Upper lobe of left lung (tissue), 6 donors: Measurements from ENCODE around the gene SLC35A3. TPM values are rescaled to one million over a fixed set of nuclear protein-coding genes. Genes with fewer than 3 reads are reported as not detected.

Source experiments
- ATAC-seq, 2 donors: fragments of 200-7000 bp; cut with Tn5 transposase; one replicate each; pipeline ENCODE4 v1.9.1; 2022; ENCODE audit warnings: mild to moderate bottlenecking in 2 of 2, moderate library complexity in 2 of 2; ENCODE audit not compliant: low FRiP score in 2 of 2
- DNase-seq, 2 donors: peaks; one replicate each; pipeline ENCODE4 v3.0.0-alpha.2; 2019 to 2020
- H3K27ac ChIP-seq, 4 donors: fragments of 200-600 bp; sonication (generic); one replicate each; pipeline ENCODE4 v1.5.1; 2016 to 2019
- H3K27me3 ChIP-seq, 4 donors: fragments of 200-600 bp; sonication (generic); one replicate each; pipeline ENCODE4 v1.5.1; 2017 to 2019
- H3K36me3 ChIP-seq, 4 donors: fragments of 200-600 bp; sonication (generic); one replicate each; pipeline ENCODE4 v1.5.1; 2016 to 2019
- H3K4me1 ChIP-seq, 4 donors: fragments of 200-600 bp; sonication (generic); one replicate each; pipeline ENCODE4 v1.5.1; 2018 to 2019
- H3K4me3 ChIP-seq, 4 donors: fragments of 200-600 bp; sonication (generic); one replicate each; pipeline ENCODE4 v1.5.1; 2017 to 2019; ENCODE audit warnings: mild to moderate bottlenecking in 2 of 4, moderate library complexity in 1 of 4
- H3K9me3 ChIP-seq, 4 donors: fragments of 200-600 bp; sonication (generic); one replicate each; pipeline ENCODE4 v1.5.1; 2018 to 2019
- EP300 ChIP-seq, 4 donors: sonication (generic); formaldehyde crosslinking; IDR thresholded peaks; one replicate each; pipeline ENCODE4 v1.5.1; 2017; ENCODE audit warnings: antibody characterized with exemption in 4 of 4, control low read depth in 2 of 4
- POLR2A ChIP-seq, 4 donors: fragments of 450-650 bp; IDR thresholded peaks; one replicate each; pipeline ENCODE4 v1.5.1; 2016 to 2017; ENCODE audit warnings: antibody characterized with exemption in 4 of 4, mild to moderate bottlenecking in 2 of 4
- POLR2AphosphoS5 ChIP-seq, 2 donors: sonication (generic); formaldehyde crosslinking; IDR thresholded peaks; one replicate each; pipeline ENCODE4 v1.5.1; 2017; ENCODE audit warnings: antibody characterized with exemption in 2 of 2
- WGBS, 2 donors: methylation state at CpG; one replicate each; pipeline ENCODE4 v1.1.5; 2017 to 2018; 5-methylcytosine and 5-hydroxymethylcytosine counted together
- total RNA-seq, 6 donors: library from RNA; depleted of rRNA in 4 of 6; stranded (reverse); fragments of >200 nt in 4 of 6; gene quantifications; one replicate each; pipeline versions ENCODE4 v1.1.0 to v1.2.1, GENCODE V29; 2016 to 2021
- TF ChIP-seq, protein P1 (sequence below), 6 experiments: fragments of 450-650 bp in 4 of 6; fragments of 200-600 bp in 2 of 6; sonication (generic) in 2 of 6; IDR thresholded peaks; one replicate each; pipeline ENCODE4 v1.5.1; 2016 to 2019; ENCODE audit warnings: antibody characterized with exemption in 6 of 6
- donor health status: DM: no; HTN: no; CAD: no; lungs with moderate emphysema.
- donor health status: DM: no; HTN: yes; CAD: no; lungs with severe emphysema.

Gene SLC35A3
- total RNA-seq, 6 donors from 2014 or later, result 19.9 to 49.7 (median 25.2) TPM

DNA sequence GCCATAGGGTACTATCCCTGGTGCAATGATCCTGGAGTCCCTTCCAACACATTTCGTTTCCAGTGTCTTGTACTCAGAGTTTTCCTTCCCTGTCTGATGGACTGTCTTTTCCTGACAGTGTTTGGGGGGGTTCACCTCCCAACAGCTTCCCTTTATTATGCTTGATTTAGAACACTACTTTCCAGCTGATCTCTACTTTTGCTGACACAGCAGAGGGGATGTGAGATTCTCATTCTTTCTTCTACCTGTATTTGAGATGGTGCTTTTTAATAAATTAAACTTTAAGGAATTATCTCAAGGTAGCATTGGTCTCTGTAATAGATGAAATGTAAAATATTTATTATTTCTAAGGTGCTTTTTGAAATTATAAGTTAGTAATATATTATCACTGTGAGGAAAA lies 41.0 kb downstream of the SLC35A3 start:
- peaks cover 0 to 35% (median 4%) of the 10 kb centered on the region in 4 donors for H3K36me3 ChIP-seq
- no peaks in the 10 kb centered on the region for H3K4me1 ChIP-seq
- DNase-seq (no peak), ATAC-seq (no peak)
- WGBS, 2 donors, result 84 to 95% methylated on average over 1 of the region's 1 CpG
- no peak overlapping the region for H3K27ac ChIP-seq
- H3K27me3 ChIP-seq, result no peaks in the 10 kb centered on the region
- H3K9me3 ChIP-seq, result no peaks in the 10 kb centered on the region
- H3K4me3 ChIP-seq, result no peak overlapping the region
- TF ChIP-seq, protein P1, sequence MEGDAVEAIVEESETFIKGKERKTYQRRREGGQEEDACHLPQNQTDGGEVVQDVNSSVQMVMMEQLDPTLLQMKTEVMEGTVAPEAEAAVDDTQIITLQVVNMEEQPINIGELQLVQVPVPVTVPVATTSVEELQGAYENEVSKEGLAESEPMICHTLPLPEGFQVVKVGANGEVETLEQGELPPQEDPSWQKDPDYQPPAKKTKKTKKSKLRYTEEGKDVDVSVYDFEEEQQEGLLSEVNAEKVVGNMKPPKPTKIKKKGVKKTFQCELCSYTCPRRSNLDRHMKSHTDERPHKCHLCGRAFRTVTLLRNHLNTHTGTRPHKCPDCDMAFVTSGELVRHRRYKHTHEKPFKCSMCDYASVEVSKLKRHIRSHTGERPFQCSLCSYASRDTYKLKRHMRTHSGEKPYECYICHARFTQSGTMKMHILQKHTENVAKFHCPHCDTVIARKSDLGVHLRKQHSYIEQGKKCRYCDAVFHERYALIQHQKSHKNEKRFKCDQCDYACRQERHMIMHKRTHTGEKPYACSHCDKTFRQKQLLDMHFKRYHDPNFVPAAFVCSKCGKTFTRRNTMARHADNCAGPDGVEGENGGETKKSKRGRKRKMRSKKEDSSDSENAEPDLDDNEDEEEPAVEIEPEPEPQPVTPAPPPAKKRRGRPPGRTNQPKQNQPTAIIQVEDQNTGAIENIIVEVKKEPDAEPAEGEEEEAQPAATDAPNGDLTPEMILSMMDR (IDR thresholded peaks at IDR 0.05), result no peak
- no peak for TF ChIP-seq EP300 (IDR thresholded peaks at IDR 0.05)
- TF ChIP-seq POLR2AphosphoS5 (IDR thresholded peaks at IDR 0.05), result no peak
- no peak for TF ChIP-seq POLR2A (IDR thresholded peaks at IDR 0.05)

DNA sequence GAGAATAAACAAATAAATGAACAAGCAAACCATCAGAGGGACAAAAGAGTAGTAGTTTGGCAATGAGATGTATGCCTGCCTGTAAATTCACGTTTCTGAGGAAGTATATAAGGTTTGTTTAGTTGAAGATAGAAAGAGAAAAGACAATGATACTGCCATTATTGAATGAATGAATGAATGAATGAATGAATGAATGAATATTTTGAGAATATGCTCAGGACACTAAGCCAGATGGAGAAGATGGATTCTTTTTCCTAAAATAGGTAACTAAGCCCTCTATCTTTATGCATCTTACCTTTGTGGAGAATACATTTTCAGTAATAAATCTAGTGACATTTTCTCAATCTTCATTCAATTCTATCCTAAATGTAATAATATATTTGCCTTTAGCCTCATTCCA lies 49.4 kb downstream of the SLC35A3 start:
- Histone ChIP-seq H3K4me3 (no peak overlapping the region), H3K27me3 (no peaks in the 10 kb centered on the region), H3K36me3 (peaks cover 0 to 8% (median 0%) of the 10 kb centered on the region in 4 donors), H3K4me1 (no peaks in the 10 kb centered on the region), H3K9me3 (no peaks in the 10 kb centered on the region), H3K27ac (no peak overlapping the region)
- 81 to 86% methylated on average over 1 of the region's 1 CpG for WGBS, 2 donors
- no peak for ATAC-seq
- no peak for DNase-seq
- TF ChIP-seq, protein P1 (IDR thresholded peaks at IDR 0.05), result no peak
- TF ChIP-seq POLR2A (IDR thresholded peaks at IDR 0.05) (no peak), POLR2AphosphoS5 (IDR thresholded peaks at IDR 0.05) (no peak), EP300 (IDR thresholded peaks at IDR 0.05) (no peak)

DNA sequence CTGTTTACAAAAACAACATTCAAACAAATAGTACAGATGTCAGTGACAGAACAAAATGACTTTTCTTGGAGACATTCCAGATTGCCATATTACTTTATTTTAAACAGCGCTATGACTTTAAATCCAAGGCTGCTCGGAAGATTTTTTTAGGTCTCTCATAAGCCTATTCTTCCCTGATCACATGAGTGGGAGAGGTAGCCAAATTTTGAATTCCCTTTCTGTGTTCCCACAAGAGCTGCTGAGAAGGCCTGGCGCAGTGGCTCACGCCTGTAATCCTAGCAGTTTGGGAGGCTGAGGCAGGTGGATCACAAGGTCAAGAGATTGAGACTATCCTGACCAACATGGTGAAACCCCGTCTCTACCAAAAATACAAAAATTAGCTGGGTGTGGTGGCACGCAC lies 53.7 kb downstream of the SLC35A3 start:
- H3K4me1 ChIP-seq, result no peaks in the 10 kb centered on the region
- ATAC-seq (no peak), DNase-seq (no peak)
- peaks cover 0 to 3% (median 0%) of the 10 kb centered on the region in 4 donors for H3K36me3 ChIP-seq
- no peaks in the 10 kb centered on the region for H3K9me3 ChIP-seq
- H3K27me3 ChIP-seq, result no peaks in the 10 kb centered on the region
- no peak overlapping the region for H3K4me3 ChIP-seq
- no peak overlapping the region for H3K27ac ChIP-seq
- TF ChIP-seq POLR2AphosphoS5 (IDR thresholded peaks at IDR 0.05), result no peak
- no peak for TF ChIP-seq EP300 (IDR thresholded peaks at IDR 0.05)
- no peak for TF ChIP-seq POLR2A (IDR thresholded peaks at IDR 0.05)
- TF ChIP-seq, protein P1 (IDR thresholded peaks at IDR 0.05), result no peak
- WGBS, 2 donors, result 95 to 97% methylated on average over 6 of the region's 6 CpGs

DNA sequence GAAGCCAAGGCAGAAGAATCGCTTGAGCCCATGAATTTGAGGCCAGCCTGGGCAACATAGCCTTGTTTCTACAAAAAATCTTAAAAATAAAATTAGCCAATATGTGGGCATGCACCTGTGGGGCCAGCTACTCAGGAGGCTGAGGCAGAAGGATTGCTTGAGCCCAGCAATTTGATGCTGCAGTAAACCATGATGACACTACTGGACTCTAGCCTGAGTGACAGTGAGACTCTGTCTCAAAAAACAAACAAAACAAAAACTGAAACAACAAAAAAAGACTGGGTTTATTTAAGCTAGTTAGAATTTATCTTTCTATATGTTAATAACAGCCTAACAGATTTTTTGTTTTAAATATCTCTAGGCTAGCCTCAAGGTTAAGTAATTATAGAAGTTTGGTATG lies 57.4 kb downstream of the SLC35A3 start:
- DNase-seq (no peak), ATAC-seq (no peak)
- Histone ChIP-seq H3K27me3 (no peaks in the 10 kb centered on the region), H3K9me3 (no peaks in the 10 kb centered on the region), H3K4me1 (no peaks in the 10 kb centered on the region), H3K27ac (no peak overlapping the region), H3K4me3 (no peak overlapping the region), H3K36me3 (no peaks in the 10 kb centered on the region)
- no peak for TF ChIP-seq EP300 (IDR thresholded peaks at IDR 0.05)
- no peak for TF ChIP-seq POLR2A (IDR thresholded peaks at IDR 0.05)
- TF ChIP-seq, protein P1 (IDR thresholded peaks at IDR 0.05), result no peak
- TF ChIP-seq POLR2AphosphoS5 (IDR thresholded peaks at IDR 0.05), result no peak
- 57 to 100% methylated on average over 1 of the region's 1 CpG for WGBS, 2 donors

DNA sequence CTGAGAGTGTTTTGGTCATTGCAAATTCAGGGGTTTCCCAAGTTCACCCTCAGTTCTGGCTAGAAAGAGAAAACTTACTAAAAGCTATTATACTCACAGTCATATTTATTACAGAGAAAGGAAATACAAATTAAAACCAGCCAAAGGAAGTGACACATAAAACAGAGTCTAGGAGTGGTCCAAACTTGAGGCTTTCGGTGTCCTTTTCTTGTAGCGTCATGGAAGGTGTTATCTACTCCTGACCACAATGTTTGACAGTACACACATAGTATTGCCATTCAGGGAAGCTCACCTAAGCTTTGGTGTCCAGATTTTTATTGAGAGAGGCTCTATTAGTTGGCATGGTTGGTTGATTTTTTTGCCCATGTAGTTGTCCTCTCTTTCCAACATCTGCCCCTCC lies 59.0 kb downstream of the SLC35A3 start:
- Histone ChIP-seq H3K4me3 (no peak overlapping the region), H3K27me3 (no peaks in the 10 kb centered on the region), H3K27ac (no peak overlapping the region), H3K4me1 (no peaks in the 10 kb centered on the region), H3K9me3 (no peaks in the 10 kb centered on the region), H3K36me3 (no peaks in the 10 kb centered on the region)
- TF ChIP-seq POLR2A (IDR thresholded peaks at IDR 0.05), result no peak
- no peak for TF ChIP-seq POLR2AphosphoS5 (IDR thresholded peaks at IDR 0.05)
- no peak for TF ChIP-seq EP300 (IDR thresholded peaks at IDR 0.05)
- TF ChIP-seq, protein P1 (IDR thresholded peaks at IDR 0.05), result no peak
- DNase-seq (no peak), ATAC-seq (no peak)
- WGBS, 2 donors, result 55 to 59% methylated on average over 2 of the region's 2 CpGs
